Type B pancreatic cell (in vitro differentiated cells): ENCODE results near the gene EIPR1. TPM values are rescaled to one million over a fixed set of nuclear protein-coding genes. Genes with fewer than 3 reads are reported as not detected.
"Not testable (repeated sequence)": the region's sequence is repeated elsewhere in the genome, so short reads cannot be mapped to it uniquely, and the experiment has no call there.

Experiments used
- DNase-seq: peaks from one replicate; pipeline ENCODE4 v3.0.0; 2021; ENCODE audit warnings: mixed read lengths; ENCODE audit not compliant: unreplicated experiment; ENCODE audit errors: extremely low spot score
- H3K27ac Mint-ChIP-seq: 2 replicates; pipeline ENCODE4 v1.8.0; 2021; ENCODE audit warnings: mild to moderate bottlenecking, mixed read lengths
- H3K27me3 Mint-ChIP-seq: 2 replicates; pipeline ENCODE4 v1.8.0; 2021; ENCODE audit warnings: mixed read lengths
- H3K36me3 Mint-ChIP-seq: 2 replicates; pipeline ENCODE4 v1.8.0; 2021; ENCODE audit warnings: mixed read lengths
- H3K4me1 Mint-ChIP-seq: one replicate; pipeline ENCODE4 v1.8.0; 2021; ENCODE audit warnings: mixed read lengths; ENCODE audit not compliant: unreplicated experiment
- H3K4me3 Mint-ChIP-seq: 2 replicates; pipeline ENCODE4 v1.8.0; 2021; ENCODE audit warnings: mild to moderate bottlenecking, mixed read lengths
- H3K9me3 Mint-ChIP-seq: 2 replicates; pipeline ENCODE4 v1.8.0; 2021; ENCODE audit warnings: mixed read lengths
- CTCF ChIP-seq: fragments of 200-600 bp; sonication (generic); conservative IDR thresholded peaks from 2 replicates; pipeline ENCODE4 v1.5.0; 2021; ENCODE audit warnings: antibody characterized with exemption, mild to moderate bottlenecking
- total RNA-seq: library from RNA; stranded (reverse); gene quantifications from 2 replicates; pipeline ENCODE4 v1.2.1, GENCODE V29; 2021; ENCODE audit warnings: low replicate concordance

Gene EIPR1
- total RNA-seq, 1 donor from 2014 or later: 24.9 TPM

- Mint-ChIP-seq H3K36me3 (peaks cover 13% of the 10 kb centered on the region), H3K27ac (no peak overlapping the region), H3K4me1 (peaks cover 8% of the 10 kb centered on the region), H3K27me3 (no peaks in the 10 kb centered on the region), H3K9me3 (peaks cover 8% of the 10 kb centered on the region), H3K4me3 (no peak overlapping the region)
- TF ChIP-seq CTCF: no peak
- no peak for DNase-seq
These were observed 92.7 kb downstream of the EIPR1 start for GRCh38 chr2:3284657-3285630.

GRCh38 chr2:3283876-3284656, 93.6 kb downstream of the EIPR1 start:
- not testable (repeated sequence) for H3K27ac Mint-ChIP-seq, H3K4me3 Mint-ChIP-seq, DNase-seq, H3K36me3 Mint-ChIP-seq, H3K4me1 Mint-ChIP-seq, H3K9me3 Mint-ChIP-seq, H3K27me3 Mint-ChIP-seq

- peaks cover 3% of the 10 kb centered on the region for H3K4me1 Mint-ChIP-seq
- DNase-seq: peak; percentile 57
- H3K4me3 Mint-ChIP-seq: no peak overlapping the region
- H3K27me3 Mint-ChIP-seq: no peaks in the 10 kb centered on the region
- peaks cover 8% of the 10 kb centered on the region for H3K36me3 Mint-ChIP-seq
- H3K27ac Mint-ChIP-seq: no peak overlapping the region
- peaks cover 8% of the 10 kb centered on the region for H3K9me3 Mint-ChIP-seq
- TF ChIP-seq CTCF: no peak
These were observed 94.4 kb downstream of the EIPR1 start for GRCh38 chr2:3283206-3283605.

GRCh38 chr2:3282056-3282998, 95.3 kb downstream of the EIPR1 start:
- H3K27me3 Mint-ChIP-seq: no peaks in the 10 kb centered on the region
- no peak overlapping the region for H3K4me3 Mint-ChIP-seq
- peak; percentile 53 for DNase-seq
- no peak overlapping the region for H3K27ac Mint-ChIP-seq
- H3K9me3 Mint-ChIP-seq: peaks cover 5% of the 10 kb centered on the region
- TF ChIP-seq CTCF: no peak
- H3K4me1 Mint-ChIP-seq: peaks cover 3% of the 10 kb centered on the region
- peaks cover 4% of the 10 kb centered on the region for H3K36me3 Mint-ChIP-seq

- no peak for DNase-seq
- Mint-ChIP-seq H3K4me1 (peaks cover 3% of the 10 kb centered on the region), H3K27me3 (no peaks in the 10 kb centered on the region), H3K4me3 (no peak overlapping the region), H3K27ac (no peak overlapping the region), H3K36me3 (no peaks in the 10 kb centered on the region), H3K9me3 (no peaks in the 10 kb centered on the region)
- no peak for TF ChIP-seq CTCF
These were observed 96.7 kb downstream of the EIPR1 start for GRCh38 chr2:3280683-3281520.
